Loucy (cell line): Measurements from ENCODE around the gene CCDC181.

Experiments
- H2AFZ ChIP-seq: fragments of 200-600 bp; sonication (generic); 2 replicates; pipeline ENCODE4 v1.6.0; 2016; ENCODE audit warnings: antibody characterized with exemption, mild to moderate bottlenecking, low read length, moderate library complexity
- H3F3A ChIP-seq: fragments of 200-600 bp; 2 replicates; pipeline ENCODE4 v1.6.0; 2016; ENCODE audit warnings: antibody characterized with exemption, low read depth, mild to moderate bottlenecking
- H3K27me3 ChIP-seq: fragments of 200-600 bp; sonication (generic); 2 replicates; pipeline ENCODE4 v1.6.1; 2014; ENCODE audit warnings: low read length, mild to moderate bottlenecking; ENCODE audit not compliant: insufficient read depth, poor library complexity, severe bottlenecking
- H3K36me3 ChIP-seq: fragments of 200-600 bp; sonication (generic); 2 replicates; pipeline ENCODE4 v1.6.1; 2016; ENCODE audit warnings: low read length; ENCODE audit not compliant: insufficient read depth
- H3K4me1 ChIP-seq: fragments of 200-600 bp; sonication (generic); 2 replicates; pipeline ENCODE4 v1.5.1; 2014; ENCODE audit warnings: low read length, mild to moderate bottlenecking; ENCODE audit not compliant: insufficient read depth, poor library complexity, severe bottlenecking
- H3K4me2 ChIP-seq: fragments of 200-600 bp; sonication (generic); 2 replicates; pipeline ENCODE4 v1.6.0; 2014; ENCODE audit warnings: antibody characterized with exemption, low read length, low read depth, mild to moderate bottlenecking; ENCODE audit not compliant: poor library complexity, severe bottlenecking
- H3K4me3 ChIP-seq: fragments of 200-600 bp; sonication (generic); 2 replicates; pipeline ENCODE4 v1.5.1; 2014; ENCODE audit warnings: low read length, mild to moderate bottlenecking, mixed read lengths; ENCODE audit not compliant: poor library complexity, severe bottlenecking
- H3K79me2 ChIP-seq: fragments of 200-600 bp; sonication (generic); 2 replicates; pipeline ENCODE4 v1.6.1; 2014; ENCODE audit warnings: low read length; ENCODE audit not compliant: insufficient read depth
- H3K9ac ChIP-seq: fragments of 200-600 bp; sonication (generic); 2 replicates; pipeline ENCODE4 v1.6.0; 2014; ENCODE audit warnings: mild to moderate bottlenecking, low read depth, low read length, moderate library complexity; ENCODE audit not compliant: poor library complexity, severe bottlenecking
- H3K9me2 ChIP-seq: fragments of 200-600 bp; sonication (generic); replicated peaks from 2 replicates; pipeline ENCODE4 v1.6.1; 2016; ENCODE audit warnings: low read depth, low read length, mixed read lengths
- H3K9me3 ChIP-seq: fragments of 200-600 bp; sonication (generic); 2 replicates; pipeline ENCODE4 v1.6.1; 2014; ENCODE audit warnings: mild to moderate bottlenecking, antibody characterized with exemption, low read length, low read depth; ENCODE audit not compliant: insufficient read depth
- H4K20me1 ChIP-seq: fragments of 200-600 bp; sonication (generic); 2 replicates; pipeline ENCODE4 v1.6.0; 2014; ENCODE audit warnings: antibody characterized with exemption, low read length, mild to moderate bottlenecking; ENCODE audit not compliant: insufficient read depth, poor library complexity, severe bottlenecking
- CTCF ChIP-seq: fragments of 200-600 bp; sonication (generic); conservative IDR thresholded peaks from 2 replicates; pipeline ENCODE4 v1.5.1; 2014; ENCODE audit warnings: mild to moderate bottlenecking, antibody characterized with exemption, low read length
- EZH2phosphoT487 ChIP-seq: fragments of 200-600 bp; IDR thresholded peaks from 2 replicates; pipeline ENCODE4 v1.6.1; 2018; ENCODE audit warnings: antibody characterized with exemption, mild to moderate bottlenecking, moderate library complexity, borderline replicate concordance

CCDC181 gene

GRCh38 chr1:169473347-169473746 lies 46.1 kb upstream of the CCDC181 start:
- Histone ChIP-seq H3K9me2 (no peaks in the 10 kb centered on the region), H3F3A (no peaks in the 10 kb centered on the region), H4K20me1 (peaks cover 5% of the 10 kb centered on the region), H3K9me3 (no peaks in the 10 kb centered on the region), H3K4me2 (no peak overlapping the region), H3K36me3 (peaks cover 15% of the 10 kb centered on the region; the same call in 1 of the 2 replicates), H3K4me3 (no peak overlapping the region), H3K27me3 (no peaks in the 10 kb centered on the region), H2AFZ (no peak overlapping the region), H3K4me1 (peaks cover 9% of the 10 kb centered on the region), H3K79me2 (peaks cover 16% of the 10 kb centered on the region), H3K9ac (no peak overlapping the region)
- TF ChIP-seq CTCF, result no peak
- no peak for TF ChIP-seq EZH2phosphoT487

GRCh38 chr1:169472738-169473137 lies 45.5 kb upstream of the CCDC181 start:
- Histone ChIP-seq H3F3A (no peaks in the 10 kb centered on the region), H3K9me2 (no peaks in the 10 kb centered on the region), H3K79me2 (peaks cover 10% of the 10 kb centered on the region; the same call in 1 of the 2 replicates), H3K27me3 (no peaks in the 10 kb centered on the region), H2AFZ (no peak overlapping the region), H3K4me2 (no peak overlapping the region), H3K36me3 (peaks cover 19% of the 10 kb centered on the region; the same call in 1 of the 2 replicates), H4K20me1 (peaks cover 5% of the 10 kb centered on the region), H3K9ac (no peak overlapping the region), H3K9me3 (no peaks in the 10 kb centered on the region), H3K4me1 (peaks cover 9% of the 10 kb centered on the region), H3K4me3 (no peak overlapping the region)
- TF ChIP-seq EZH2phosphoT487 (no peak), CTCF (no peak)

GRCh38 chr1:169468982-169469381 lies 41.7 kb upstream of the CCDC181 start:
- peaks cover 5% of the 10 kb centered on the region for H4K20me1 ChIP-seq
- H3K4me3 ChIP-seq, result no peak overlapping the region
- H3K9ac ChIP-seq, result no peak overlapping the region
- H3F3A ChIP-seq, result no peaks in the 10 kb centered on the region
- H3K9me2 ChIP-seq, result no peaks in the 10 kb centered on the region
- H3K27me3 ChIP-seq, result no peaks in the 10 kb centered on the region
- no peak overlapping the region for H3K4me2 ChIP-seq
- no peak overlapping the region for H2AFZ ChIP-seq
- peaks cover 19% of the 10 kb centered on the region; the same call in 1 of the 2 replicates for H3K36me3 ChIP-seq
- H3K9me3 ChIP-seq, result no peaks in the 10 kb centered on the region
- no peak for TF ChIP-seq CTCF
- no peak for TF ChIP-seq EZH2phosphoT487
- H3K79me2 ChIP-seq, result no peaks in the 10 kb centered on the region
- peaks cover 12% of the 10 kb centered on the region for H3K4me1 ChIP-seq
